HepG2 (cell line): ENCODE results near the gene GSDMA. TPM values are rescaled to one million over a fixed set of nuclear protein-coding genes. Genes with fewer than 3 reads are reported as not detected.

Source experiments
- ARID2 ChIP-seq: sonication (generic); formaldehyde crosslinking; IDR thresholded peaks from 2 replicates; pipeline ENCODE4 v1.8.1; 2022; ENCODE audit warnings: mild to moderate bottlenecking, missing genetic modification reagents, borderline replicate concordance
- BRCA1 ChIP-seq: sonication (generic); formaldehyde crosslinking; IDR thresholded peaks from 2 replicates; pipeline ENCODE4 v1.4.0; 2020; ENCODE audit warnings: missing genetic modification reagents
- HOXA3 ChIP-seq: sonication (generic); formaldehyde crosslinking; IDR thresholded peaks from 2 replicates; pipeline ENCODE4 v1.5.0; 2020; ENCODE audit warnings: missing genetic modification reagents
- RBM22 ChIP-seq: fragments of 200-400 bp; formaldehyde crosslinking; optimal IDR thresholded peaks from 2 replicates; pipeline ENCODE3; 2017; ENCODE audit warnings: mild to moderate bottlenecking, low read length, moderate library complexity
- REPIN1 ChIP-seq: sonication (generic); formaldehyde crosslinking; IDR thresholded peaks from 2 replicates; pipeline ENCODE4 v1.8.0; 2022; ENCODE audit warnings: missing genetic modification reagents, low read depth, mild to moderate bottlenecking, borderline replicate concordance
- RXRB ChIP-seq: IDR thresholded peaks from 2 replicates; pipeline ENCODE4 v1.6.1; 2016; ENCODE audit warnings: borderline replicate concordance, missing genetic modification reagents, missing compliant biosample characterization
- TAF1 ChIP-seq: sonication (generic); formaldehyde crosslinking; IDR thresholded peaks from 2 replicates; pipeline ENCODE4 v1.4.0; 2020; ENCODE audit warnings: missing genetic modification reagents
- ZFP36 ChIP-seq: fragments of 150-350 bp; IDR thresholded peaks from 2 replicates; pipeline ENCODE4 v1.6.1; 2018; ENCODE audit warnings: borderline replicate concordance, low read length, low read depth; ENCODE audit not compliant: partially characterized antibody
- ZSCAN9 ChIP-seq: IDR thresholded peaks from 2 replicates; pipeline ENCODE4 v1.6.1; 2016; ENCODE audit warnings: borderline replicate concordance
- polyA plus RNA-seq, 8 experiments: library from polyadenylated mRNA; depleted of rRNA in 3 of 8; stranded (reverse) in 7 of 8; unstranded in 1 of 8; fragments of >200 nt; fragmentation: Illumina TruSeq in 4 of 8; extraction: Trizol in 4 of 8; gene quantifications; 2 replicates each; pipeline versions ENCODE4 v1.2.1 to v1.2.3, GENCODE V29; 2011 to 2016; ENCODE audit warnings: low read depth in 4 of 8, missing spikeins in 1 of 8, mixed read lengths in 1 of 8; ENCODE audit not compliant: insufficient read depth in 1 of 8
- total RNA-seq, 5 experiments: library from RNA; depleted of rRNA; stranded (reverse); fragments of >200 nt; fragmentation: Illumina TruSeq; extraction: Trizol; gene quantifications; 2 replicates each; pipeline ENCODE4 v1.2.3, GENCODE V29; 2016; ENCODE audit warnings: low read depth in 1 of 5
- TF ChIP-seq, protein P1 (sequence below), 2 experiments: fragments of 450-650 bp in 1 of 2; sonication (generic) in 1 of 2; formaldehyde crosslinking in 1 of 2; IDR thresholded peaks; 2 replicates each; pipeline versions ENCODE4 v1.6.1 to v1.8.0; 2016 to 2022; ENCODE audit warnings: antibody characterized with exemption in 1 of 2, mild to moderate bottlenecking in 1 of 2, missing genetic modification reagents in 1 of 2
- TF ChIP-seq, protein P2 (sequence below): IDR thresholded peaks from 2 replicates; pipeline ENCODE4 v1.6.1; 2016; ENCODE audit warnings: mild to moderate bottlenecking, missing biosample characterization, missing genetic modification reagents
- TF ChIP-seq, protein P3 (sequence below): sonication (generic); formaldehyde crosslinking; IDR thresholded peaks from 2 replicates; pipeline ENCODE4 v1.4.0; 2020; ENCODE audit warnings: missing genetic modification reagents; ENCODE audit errors: not compliant biosample characterization
- TF ChIP-seq, protein P4 (sequence below): sonication (generic); formaldehyde crosslinking; IDR thresholded peaks from 2 replicates; pipeline ENCODE4 v1.8.1; 2023; ENCODE audit warnings: mild to moderate bottlenecking, inconsistent platforms, moderate library complexity, missing genetic modification reagents, borderline replicate concordance

GSDMA gene
- total and polyA plus RNA-seq, 2 of the 13 experiments (the other 11 are each of a cell fraction or from before 2014, with no cell fraction given) = not detected

DNA sequence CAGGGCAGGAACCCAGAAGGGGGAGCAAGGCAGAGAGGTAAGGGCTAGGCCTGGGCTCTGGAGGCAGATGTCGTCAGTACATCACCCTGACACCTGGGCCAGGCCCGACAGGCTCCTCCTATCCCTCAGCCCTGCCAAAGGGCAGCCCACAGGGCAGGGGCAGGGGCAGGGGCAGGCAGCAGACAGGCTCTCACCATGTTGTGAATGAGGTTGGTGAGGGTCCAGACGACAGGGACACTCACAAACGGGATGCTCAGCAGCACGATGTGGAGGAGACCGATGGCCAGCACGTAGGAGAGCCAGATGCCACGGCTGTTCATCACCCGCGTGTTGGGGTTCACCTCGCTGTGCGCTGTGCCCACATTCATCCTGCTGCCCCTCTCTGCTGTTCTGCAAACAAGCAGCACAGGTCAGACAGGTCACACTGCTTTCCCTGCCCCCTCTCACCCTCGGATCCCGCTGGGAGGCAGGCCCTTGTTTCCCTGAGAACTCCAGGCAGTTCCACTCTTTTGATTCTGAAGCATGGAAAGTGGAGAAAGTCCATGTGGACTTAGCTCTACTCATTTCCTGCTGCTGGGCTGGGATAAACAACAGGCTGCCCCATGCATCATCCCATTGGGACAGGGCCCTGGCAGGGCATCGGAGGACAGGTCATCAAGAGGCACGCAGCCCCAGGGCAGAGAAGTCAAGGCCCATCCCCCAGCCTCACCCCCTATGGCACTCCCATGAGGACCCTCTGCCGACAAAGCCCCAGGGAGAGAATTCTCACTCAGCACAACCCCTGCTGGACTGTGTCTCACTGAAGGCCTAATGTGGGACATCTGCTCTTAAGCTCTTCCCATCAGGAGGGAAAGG is 38.7 kb upstream of the GSDMA start (continued):
- TF ChIP-seq ARID2 (CRISPR knock-in tag) (peak; percentile 73), RBM22 (no peak), HOXA3 (CRISPR knock-in tag) (peak; percentile 95), BRCA1 (CRISPR knock-in tag) (peak; percentile 99), REPIN1 (peak; percentile 91), ZSCAN9 (CRISPR knock-in tag) (peak; percentile 99), TAF1 (CRISPR knock-in tag) (peak; percentile 36; the same call in 1 of the 2 replicates), ZFP36 (no peak), RXRB (CRISPR knock-in tag) (peak; percentile 99)
- TF ChIP-seq, protein P1, sequence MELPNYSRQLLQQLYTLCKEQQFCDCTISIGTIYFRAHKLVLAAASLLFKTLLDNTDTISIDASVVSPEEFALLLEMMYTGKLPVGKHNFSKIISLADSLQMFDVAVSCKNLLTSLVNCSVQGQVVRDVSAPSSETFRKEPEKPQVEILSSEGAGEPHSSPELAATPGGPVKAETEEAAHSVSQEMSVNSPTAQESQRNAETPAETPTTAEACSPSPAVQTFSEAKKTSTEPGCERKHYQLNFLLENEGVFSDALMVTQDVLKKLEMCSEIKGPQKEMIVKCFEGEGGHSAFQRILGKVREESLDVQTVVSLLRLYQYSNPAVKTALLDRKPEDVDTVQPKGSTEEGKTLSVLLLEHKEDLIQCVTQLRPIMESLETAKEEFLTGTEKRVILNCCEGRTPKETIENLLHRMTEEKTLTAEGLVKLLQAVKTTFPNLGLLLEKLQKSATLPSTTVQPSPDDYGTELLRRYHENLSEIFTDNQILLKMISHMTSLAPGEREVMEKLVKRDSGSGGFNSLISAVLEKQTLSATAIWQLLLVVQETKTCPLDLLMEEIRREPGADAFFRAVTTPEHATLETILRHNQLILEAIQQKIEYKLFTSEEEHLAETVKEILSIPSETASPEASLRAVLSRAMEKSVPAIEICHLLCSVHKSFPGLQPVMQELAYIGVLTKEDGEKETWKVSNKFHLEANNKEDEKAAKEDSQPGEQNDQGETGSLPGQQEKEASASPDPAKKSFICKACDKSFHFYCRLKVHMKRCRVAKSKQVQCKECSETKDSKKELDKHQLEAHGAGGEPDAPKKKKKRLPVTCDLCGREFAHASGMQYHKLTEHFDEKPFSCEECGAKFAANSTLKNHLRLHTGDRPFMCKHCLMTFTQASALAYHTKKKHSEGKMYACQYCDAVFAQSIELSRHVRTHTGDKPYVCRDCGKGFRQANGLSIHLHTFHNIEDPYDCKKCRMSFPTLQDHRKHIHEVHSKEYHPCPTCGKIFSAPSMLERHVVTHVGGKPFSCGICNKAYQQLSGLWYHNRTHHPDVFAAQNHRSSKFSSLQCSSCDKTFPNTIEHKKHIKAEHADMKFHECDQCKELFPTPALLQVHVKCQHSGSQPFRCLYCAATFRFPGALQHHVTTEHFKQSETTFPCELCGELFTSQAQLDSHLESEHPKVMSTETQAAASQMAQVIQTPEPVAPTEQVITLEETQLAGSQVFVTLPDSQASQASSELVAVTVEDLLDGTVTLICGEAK (IDR thresholded peaks at IDR 0.05) = no peak
- TF ChIP-seq, protein P1 (CRISPR knock-in tag; IDR thresholded peaks at IDR 0.05) = peak; percentile 83; the same call in 1 of the 2 replicates
- TF ChIP-seq, protein P2, sequence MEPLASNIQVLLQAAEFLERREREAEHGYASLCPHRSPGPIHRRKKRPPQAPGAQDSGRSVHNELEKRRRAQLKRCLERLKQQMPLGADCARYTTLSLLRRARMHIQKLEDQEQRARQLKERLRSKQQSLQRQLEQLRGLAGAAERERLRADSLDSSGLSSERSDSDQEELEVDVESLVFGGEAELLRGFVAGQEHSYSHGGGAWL = peak; percentile 90
- TF ChIP-seq, protein P3, sequence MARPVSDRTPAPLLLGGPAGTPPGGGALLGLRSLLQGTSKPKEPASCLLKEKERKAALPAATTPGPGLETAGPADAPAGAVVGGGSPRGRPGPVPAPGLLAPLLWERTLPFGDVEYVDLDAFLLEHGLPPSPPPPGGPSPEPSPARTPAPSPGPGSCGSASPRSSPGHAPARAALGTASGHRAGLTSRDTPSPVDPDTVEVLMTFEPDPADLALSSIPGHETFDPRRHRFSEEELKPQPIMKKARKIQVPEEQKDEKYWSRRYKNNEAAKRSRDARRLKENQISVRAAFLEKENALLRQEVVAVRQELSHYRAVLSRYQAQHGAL (CRISPR knock-in tag) = peak; percentile 87
- TF ChIP-seq, protein P4, sequence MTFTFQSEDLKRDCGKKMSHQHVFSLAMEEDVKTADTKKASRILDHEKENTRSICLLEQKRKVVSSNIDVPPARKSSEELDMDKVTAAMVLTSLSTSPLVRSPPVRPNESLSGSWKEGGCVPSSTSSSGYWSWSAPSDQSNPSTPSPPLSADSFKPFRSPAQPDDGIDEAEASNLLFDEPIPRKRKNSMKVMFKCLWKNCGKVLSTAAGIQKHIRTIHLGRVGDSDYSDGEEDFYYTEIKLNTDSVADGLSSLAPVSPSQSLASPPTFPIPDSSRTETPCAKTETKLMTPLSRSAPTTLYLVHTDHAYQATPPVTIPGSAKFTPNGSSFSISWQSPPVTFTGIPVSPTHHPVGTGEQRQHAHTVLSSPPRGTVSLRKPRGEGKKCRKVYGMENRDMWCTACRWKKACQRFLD (CRISPR knock-in tag) = peak; percentile 88
